Keratinocyte (primary cell): ENCODE data around the gene ASCC3. TPM values are rescaled to one million over a fixed set of nuclear protein-coding genes. Genes with fewer than 3 reads are reported as not detected.

Experiments
- DNase-seq: peaks from one replicate; pipeline ENCODE4 v3.0.0-alpha.2; 2011; ENCODE audit warnings: low read depth, missing footprints, low spot score
- FAIRE-seq: peaks from 2 replicates; lab custom pipeline; 2011; peaks lifted over from hg19 to GRCh38; lab: Jason Lieb, UNC
- H2AFZ ChIP-seq: 2 replicates; pipeline ENCODE4 v1.6.0; 2012; ENCODE audit warnings: low read length, control low read depth, inconsistent platforms; ENCODE audit not compliant: control insufficient read depth
- H3K27ac ChIP-seq: 2 replicates; pipeline ENCODE4 v1.5.1; 2011; ENCODE audit warnings: low read length; ENCODE audit not compliant: control insufficient read depth, insufficient read depth
- H3K27me3 ChIP-seq: 3 replicates; pipeline ENCODE4 v1.6.0; 2011; ENCODE audit warnings: low read length; ENCODE audit not compliant: control insufficient read depth, insufficient read depth; ENCODE audit errors: extremely low read depth
- H3K36me3 ChIP-seq, 2 experiments: 2 replicates in 1 of 2; 3 replicates in 1 of 2; pipeline ENCODE4 v1.5.1; 2011; ENCODE audit warnings: low read length in 2 of 2, mild to moderate bottlenecking in 1 of 2; ENCODE audit not compliant: control insufficient read depth in 2 of 2, insufficient read depth in 2 of 2; ENCODE audit errors: extremely low read depth in 1 of 2
- H3K4me1 ChIP-seq: 3 replicates; pipeline ENCODE4 v1.5.1; 2011; ENCODE audit warnings: low read length; ENCODE audit not compliant: control insufficient read depth, insufficient read depth; ENCODE audit errors: extremely low read depth
- H3K4me2 ChIP-seq: 3 replicates; pipeline ENCODE4 v1.6.0; 2011; ENCODE audit warnings: low read depth, low read length; ENCODE audit not compliant: control insufficient read depth, insufficient read depth; ENCODE audit errors: extremely low read depth
- H3K4me3 ChIP-seq, 3 experiments: fragments of 200-600 bp in 1 of 3; sonication (generic) in 1 of 3; 2 replicates in 2 of 3; 3 replicates in 1 of 3; pipeline ENCODE4 v1.5.1; 2011 to 2016; ENCODE audit warnings: low read length in 3 of 3, mild to moderate bottlenecking in 3 of 3, control low read depth in 2 of 3, inconsistent platforms in 1 of 3, low read depth in 1 of 3, mixed read lengths in 1 of 3, mixed run types in 1 of 3, moderate library complexity in 1 of 3; ENCODE audit not compliant: control insufficient read depth in 2 of 3, insufficient read depth in 2 of 3; ENCODE audit errors: extremely low read depth in 1 of 3
- H3K79me2 ChIP-seq: 2 replicates; pipeline ENCODE4 v1.6.0; 2012; ENCODE audit warnings: low read length; ENCODE audit not compliant: control insufficient read depth, insufficient read depth
- H3K9ac ChIP-seq: 3 replicates; pipeline ENCODE4 v1.6.0; 2011; ENCODE audit warnings: low read length; ENCODE audit not compliant: control insufficient read depth, insufficient read depth; ENCODE audit errors: extremely low read depth
- H3K9me1 ChIP-seq: 3 replicates; pipeline ENCODE4 v1.6.0; 2011; ENCODE audit warnings: low read length; ENCODE audit not compliant: control insufficient read depth, insufficient read depth; ENCODE audit errors: extremely low read depth
- H3K9me3 ChIP-seq: 2 replicates; pipeline ENCODE4 v1.5.1; 2012; ENCODE audit warnings: low read depth, low read length; ENCODE audit not compliant: control insufficient read depth
- H4K20me1 ChIP-seq: 3 replicates; pipeline ENCODE4 v1.6.0; 2011; ENCODE audit warnings: low read length; ENCODE audit not compliant: control insufficient read depth, insufficient read depth; ENCODE audit errors: extremely low read depth
- CTCF ChIP-seq, 3 experiments: IDR thresholded peaks in 1 of 3; conservative IDR thresholded peaks in 1 of 3; optimal IDR thresholded peaks in 1 of 3; 2 replicates in 2 of 3; 3 replicates in 1 of 3; pipeline versions ENCODE3 to v1.5.1; 2011; ENCODE audit warnings: low read length in 3 of 3, mild to moderate bottlenecking in 3 of 3, moderate library complexity in 2 of 3, control low read depth in 1 of 3, inconsistent platforms in 1 of 3; ENCODE audit not compliant: insufficient read depth in 2 of 3; ENCODE audit errors: extremely low read depth in 1 of 3
- EZH2 ChIP-seq: IDR thresholded peaks from one replicate; pipeline ENCODE4 v1.6.1; 2012; ENCODE audit warnings: inconsistent platforms, mild to moderate bottlenecking, low read length, moderate library complexity
- dilution Hi-C: fragments of 300-500 bp; cut with MboI; formaldehyde crosslinking; loops from one replicate; pipeline ENCODE4 v1.7.0; 2020; ENCODE audit warnings: low sequenced_read_pairs; ENCODE audit not compliant: extremely low pct_ligation_motif_present
- polyA plus RNA-seq, 5 experiments: library from polyadenylated mRNA; depleted of rRNA in 3 of 5; stranded (reverse) in 3 of 5; stranded (forward) in 1 of 5; unstranded in 1 of 5; fragments of >200 nt; gene quantifications; 1 replicate in 1 of 5; 2 replicates in 3 of 5; 3 replicates in 1 of 5; pipeline versions ENCODE4 v1.2.1 to v1.2.3, GENCODE V29; 2011 to 2012; ENCODE audit warnings: missing spikeins in 2 of 5, low read depth in 1 of 5, low replicate concordance in 1 of 5

The ASCC3 gene
- polyA plus RNA-seq, 1 donor (not counting 4 experiments of a cell fraction or from before 2014, with no cell fraction given), result 58.6 TPM

GRCh38 chr6:100803264-100804045, 77.7 kb downstream of the ASCC3 start:
- Histone ChIP-seq H3K4me1 (no peaks in the 10 kb centered on the region), H2AFZ (no peak overlapping the region), H3K9me3 (no peaks in the 10 kb centered on the region), H3K27ac (no peak overlapping the region), H3K4me2 (no peak overlapping the region), H3K27me3 (no peaks in the 10 kb centered on the region), H3K79me2 (peaks cover 21% of the 10 kb centered on the region), H4K20me1 (no peaks in the 10 kb centered on the region), H3K9me1 (peaks cover 2% of the 10 kb centered on the region), H3K9ac (no peak overlapping the region), H3K4me3 (no peak overlapping the region), H3K36me3 (peaks cover 0 to 2% of the 10 kb centered on the region in 2 experiments)
- no peak for FAIRE-seq
- no peak for TF ChIP-seq CTCF (optimal IDR thresholded peaks at IDR 0.05 in 1 of 3, IDR thresholded peaks at IDR 0.05 in 1 of 3, conservative IDR thresholded peaks at IDR 0.05 in 1 of 3; ENCODE audit: extremely low read depth in 1 of 3, insufficient read depth in 2 of 3, low read length in 3 of 3)
- no peak for TF ChIP-seq EZH2
- no peak for DNase-seq
- dilution Hi-C loops, result no loop called here

GRCh38 chr6:100801036-100801435, 80.1 kb downstream of the ASCC3 start:
- dilution Hi-C loops, result no loop called here
- H3K36me3 ChIP-seq, result peaks cover 0 to 2% of the 10 kb centered on the region in 2 experiments
- H3K4me3 ChIP-seq, result no peak overlapping the region
- H3K79me2 ChIP-seq, result peaks cover 14% of the 10 kb centered on the region
- TF ChIP-seq EZH2, result no peak
- no peak for TF ChIP-seq CTCF (optimal IDR thresholded peaks at IDR 0.05 in 1 of 3, IDR thresholded peaks at IDR 0.05 in 1 of 3, conservative IDR thresholded peaks at IDR 0.05 in 1 of 3; ENCODE audit: extremely low read depth in 1 of 3, insufficient read depth in 2 of 3, low read length in 3 of 3)
- FAIRE-seq (no peak), DNase-seq (no peak)
- peaks cover 2% of the 10 kb centered on the region for H3K9me1 ChIP-seq
- no peaks in the 10 kb centered on the region for H3K4me1 ChIP-seq
- no peak overlapping the region for H2AFZ ChIP-seq
- no peak overlapping the region for H3K27ac ChIP-seq
- H3K9me3 ChIP-seq, result no peaks in the 10 kb centered on the region
- H3K9ac ChIP-seq, result no peak overlapping the region
- no peak overlapping the region for H3K4me2 ChIP-seq
- H3K27me3 ChIP-seq, result no peaks in the 10 kb centered on the region
- no peaks in the 10 kb centered on the region for H4K20me1 ChIP-seq
